IMR-90 (cell line): ENCODE data around the gene IL1B.

Experiments
- BHLHE40 ChIP-seq: fragments of 150-350 bp; IDR thresholded peaks from 2 replicates; pipeline ENCODE4 v1.6.1; 2016; ENCODE audit warnings: mild to moderate bottlenecking, low read depth, low read length
- CEBPB ChIP-seq: IDR thresholded peaks from 2 replicates; pipeline ENCODE4 v1.6.1; 2012; ENCODE audit warnings: low read depth, low read length, improper control_type of control experiment
- CHD1 ChIP-seq: IDR thresholded peaks from 2 replicates; pipeline ENCODE4 v1.6.1; 2012; ENCODE audit warnings: low read depth, low read length, improper control_type of control experiment
- CTCF ChIP-seq: conservative IDR thresholded peaks from 2 replicates; pipeline ENCODE4 v1.5.1; 2012; ENCODE audit warnings: mild to moderate bottlenecking, low read depth, low read length, improper control_type of control experiment
- ELK1 ChIP-seq: fragments of 150-350 bp; IDR thresholded peaks from 2 replicates; pipeline ENCODE4 v1.6.1; 2016; ENCODE audit warnings: low read depth, mild to moderate bottlenecking, low read length, moderate library complexity, borderline replicate concordance
- MAZ ChIP-seq: IDR thresholded peaks from 2 replicates; pipeline ENCODE4 v1.6.1; 2012; ENCODE audit warnings: low read depth, mild to moderate bottlenecking, low read length, improper control_type of control experiment, moderate library complexity, borderline replicate concordance
- MXI1 ChIP-seq: IDR thresholded peaks from 2 replicates; pipeline ENCODE4 v1.6.1; 2012; ENCODE audit warnings: low read depth, mild to moderate bottlenecking, low read length, moderate library complexity, borderline replicate concordance
- NFE2L2 ChIP-seq: fragments of 150-350 bp; IDR thresholded peaks from 2 replicates; pipeline ENCODE4 v1.6.1; 2016; ENCODE audit warnings: low read depth, mild to moderate bottlenecking, low read length
- POLR2A ChIP-seq: IDR thresholded peaks from 2 replicates; pipeline ENCODE4 v1.6.1; 2012; ENCODE audit warnings: mild to moderate bottlenecking, low read depth, low read length
- RAD21 ChIP-seq: IDR thresholded peaks from 2 replicates; pipeline ENCODE4 v1.6.1; 2012; ENCODE audit warnings: low read length, improper control_type of control experiment
- SMC3 ChIP-seq: fragments of 150-350 bp; IDR thresholded peaks from 2 replicates; pipeline ENCODE4 v1.6.1; 2016; ENCODE audit warnings: low read depth, mild to moderate bottlenecking, antibody characterized with exemption, low read length, moderate library complexity
- USF2 ChIP-seq: fragments of 150-350 bp; IDR thresholded peaks from 2 replicates; pipeline ENCODE4 v1.6.1; 2017; ENCODE audit warnings: mild to moderate bottlenecking, antibody characterized with exemption, low read length, low read depth

GRCh38 chr2:112788653-112789052 is 47.9 kb downstream of the IL1B start:
- no peak for TF ChIP-seq CTCF
- no peak for TF ChIP-seq RAD21
- no peak for TF ChIP-seq CEBPB
- TF ChIP-seq POLR2A: no peak
- no peak for TF ChIP-seq SMC3
- TF ChIP-seq USF2: no peak
- no peak for TF ChIP-seq MAZ
- TF ChIP-seq BHLHE40: no peak
- TF ChIP-seq ELK1: no peak
- no peak for TF ChIP-seq MXI1
- TF ChIP-seq NFE2L2: no peak
- TF ChIP-seq CHD1: no peak
